ENCODE measurements around the gene GABARAPL1.

The GABARAPL1 gene

GRCh38 chr12:10235761-10236631 lies 23.3 kb downstream of the GABARAPL1 start:
- no peak for DNase-seq

- no peak for DNase-seq
Measured at GRCh38 chr12:10236720-10237119, 24.0 kb downstream of the GABARAPL1 start.

GRCh38 chr12:10238526-10238925 lies 25.8 kb downstream of the GABARAPL1 start:
- no peak for DNase-seq

GRCh38 chr12:10241290-10241689 lies 28.6 kb downstream of the GABARAPL1 start:
- DNase-seq, result no peak

- no peak for DNase-seq
Measured at GRCh38 chr12:10241727-10242126, 29.1 kb downstream of the GABARAPL1 start.

- no peak for DNase-seq
Measured at GRCh38 chr12:10242539-10242938, 29.9 kb downstream of the GABARAPL1 start.

GRCh38 chr12:10243818-10244520 lies 31.3 kb downstream of the GABARAPL1 start:
- DNase-seq, result no peak

- DNase-seq, result no peak
Measured at GRCh38 chr12:10247436-10248058, 34.9 kb downstream of the GABARAPL1 start.

GRCh38 chr12:10249690-10250455 lies 37.2 kb downstream of the GABARAPL1 start:
- DNase-seq, result no peak

GRCh38 chr12:10251669-10252068 lies 39.0 kb downstream of the GABARAPL1 start:
- DNase-seq, result no peak

GRCh38 chr12:10252201-10252600 lies 39.5 kb downstream of the GABARAPL1 start:
- DNase-seq, result no peak

GRCh38 chr12:10256064-10256463 lies 43.4 kb downstream of the GABARAPL1 start:
- DNase-seq, result no peak

GRCh38 chr12:10260927-10261326 lies 48.2 kb downstream of the GABARAPL1 start:
- DNase-seq, result no peak

GRCh38 chr12:10268037-10268436 lies 55.4 kb downstream of the GABARAPL1 start:
- no peak for DNase-seq

GRCh38 chr12:10272467-10272866 lies 59.8 kb downstream of the GABARAPL1 start:
- no peak for DNase-seq
